ENCODE measurements around the gene APOC3.

GRCh38 chr11:116881143-116881542 lies 51.4 kb downstream of the APOC3 start:
- no peak for TF ChIP-seq EZH2phosphoT487 (IDR thresholded peaks at IDR 0.05; ENCODE audit: low read depth)
- no peak for TF ChIP-seq CTCF (IDR thresholded peaks at IDR 0.05; ENCODE audit: low read depth, low read length)
